GM19324 (cell line): ENCODE data around the gene GRM4.

Experiments
- ATAC-seq: cut with Tn5 transposase; IDR thresholded peaks from one replicate; pipeline ENCODE4 v1.9.1; 2021; ENCODE audit warnings: mild to moderate bottlenecking, moderate library complexity; ENCODE audit not compliant: unreplicated experiment, low FRiP score

Gene GRM4

DNA sequence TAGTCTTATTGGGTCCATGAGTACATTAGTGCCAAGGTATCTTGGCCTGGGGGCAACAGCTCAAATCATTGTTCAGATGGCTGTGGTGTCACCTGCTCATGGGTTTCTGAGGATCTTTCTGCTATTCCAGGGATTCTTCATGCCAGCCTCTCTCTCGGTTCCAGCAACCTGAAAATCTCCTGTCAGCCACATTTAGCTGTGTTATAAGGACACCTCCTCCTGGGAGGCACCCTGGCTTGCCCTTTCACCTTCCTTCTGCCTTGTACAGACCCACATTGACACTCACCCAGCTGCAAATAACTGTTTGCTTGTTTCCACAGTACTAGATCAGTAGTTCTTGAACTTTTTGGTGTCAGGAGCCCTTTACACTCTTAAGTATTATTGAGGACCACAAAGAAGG is 159.9 kb downstream of the GRM4 start:
- ATAC-seq, result no peak

DNA sequence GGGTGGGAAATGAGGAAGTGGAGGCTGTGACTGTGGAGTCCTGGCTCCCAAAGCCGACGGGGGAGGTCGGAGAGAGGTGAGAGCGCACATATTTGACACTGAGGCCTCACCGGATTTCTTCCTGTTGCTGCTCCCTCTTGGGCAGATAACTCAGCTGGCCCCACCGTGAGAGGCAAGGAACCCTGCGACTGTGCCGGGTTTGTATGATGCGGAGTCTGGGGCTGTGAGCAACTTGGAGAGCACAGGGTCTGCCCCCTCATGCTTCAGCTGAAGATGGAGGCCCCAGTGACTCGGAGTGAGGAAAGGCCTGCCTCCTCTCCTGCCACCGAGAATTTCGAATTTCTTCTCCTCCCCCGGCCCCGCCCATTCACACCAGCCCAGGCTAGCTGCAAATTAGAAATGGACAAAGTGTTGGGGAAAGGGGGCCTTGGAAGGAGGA is 160.6 kb downstream of the GRM4 start:
- no peak for ATAC-seq

DNA sequence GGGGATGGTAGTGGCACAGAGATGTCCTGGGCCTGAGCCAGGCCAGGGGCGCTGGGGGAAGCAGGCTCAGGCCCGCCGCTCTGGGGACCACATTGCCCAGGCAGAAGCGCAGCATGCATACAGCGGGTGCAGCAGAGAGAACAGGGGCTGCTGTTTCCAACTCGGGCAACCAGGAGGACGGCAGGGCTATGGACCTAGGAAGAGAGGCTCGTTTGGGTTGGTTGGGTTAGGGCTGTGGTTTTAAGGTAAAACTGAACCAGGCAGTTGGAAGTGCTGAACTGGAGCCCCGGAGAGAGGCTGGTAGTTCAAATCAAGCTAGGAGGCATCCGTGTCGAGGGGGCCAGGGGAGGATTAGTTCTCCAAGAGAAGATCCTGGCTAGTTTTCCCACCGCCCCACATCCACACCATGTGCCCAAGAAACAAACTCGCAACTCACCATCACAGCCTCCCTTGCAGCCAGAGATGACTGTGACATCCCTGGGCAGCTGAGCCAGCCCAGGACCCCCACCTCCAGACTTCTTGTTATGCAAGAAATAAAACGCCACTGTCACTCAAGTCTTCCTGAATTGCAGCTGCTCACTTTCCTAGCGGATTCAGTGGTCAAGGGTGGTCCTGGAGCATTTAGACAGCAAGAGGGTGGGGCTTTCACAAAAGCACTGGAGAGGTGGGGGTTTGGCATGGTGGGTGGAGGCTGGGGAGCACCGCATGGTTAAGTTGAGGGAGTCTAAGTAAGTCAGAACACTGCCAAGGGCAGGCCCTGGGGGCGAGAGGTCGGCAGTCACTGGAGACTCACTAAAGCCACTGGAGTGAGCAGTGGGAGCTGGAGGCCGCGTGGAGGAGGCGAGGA is 161.2 kb downstream of the GRM4 start:
- no peak for ATAC-seq

DNA sequence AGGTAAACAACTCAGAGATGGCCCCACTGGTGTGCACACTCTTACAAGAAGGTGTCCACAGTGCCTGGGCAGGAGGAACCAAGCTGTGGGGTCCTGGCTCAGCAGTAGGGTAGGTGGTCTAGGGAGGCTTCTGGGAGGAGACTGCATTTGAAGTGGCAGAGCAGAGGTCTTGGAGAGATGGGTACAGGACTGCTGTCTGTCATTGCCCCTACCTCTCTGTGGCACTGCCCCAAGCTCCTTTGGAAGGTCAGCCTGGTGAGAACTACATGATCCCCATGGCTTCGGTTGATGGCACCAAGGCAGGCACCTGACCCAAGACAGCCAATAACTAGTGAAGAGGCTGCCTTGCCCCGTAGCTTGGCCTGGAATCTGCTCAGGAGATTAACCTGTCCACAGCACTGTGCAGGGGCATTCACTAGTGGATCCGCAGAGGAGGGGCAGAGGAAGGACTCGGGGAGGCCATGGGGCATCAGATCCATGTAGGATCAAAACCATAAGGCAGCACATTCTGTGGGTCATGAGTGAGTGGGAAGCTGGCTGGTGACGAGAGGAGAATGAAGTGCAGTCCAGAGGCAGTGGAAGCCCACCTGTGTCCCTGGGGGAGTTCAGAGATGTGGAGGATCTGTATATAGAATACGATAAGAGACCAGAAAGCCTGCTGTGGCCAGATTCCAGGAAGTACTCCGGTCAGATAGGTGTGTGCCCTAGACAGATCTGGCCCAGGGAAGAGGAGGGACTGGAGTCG is 162.0 kb downstream of the GRM4 start:
- ATAC-seq, result no peak

DNA sequence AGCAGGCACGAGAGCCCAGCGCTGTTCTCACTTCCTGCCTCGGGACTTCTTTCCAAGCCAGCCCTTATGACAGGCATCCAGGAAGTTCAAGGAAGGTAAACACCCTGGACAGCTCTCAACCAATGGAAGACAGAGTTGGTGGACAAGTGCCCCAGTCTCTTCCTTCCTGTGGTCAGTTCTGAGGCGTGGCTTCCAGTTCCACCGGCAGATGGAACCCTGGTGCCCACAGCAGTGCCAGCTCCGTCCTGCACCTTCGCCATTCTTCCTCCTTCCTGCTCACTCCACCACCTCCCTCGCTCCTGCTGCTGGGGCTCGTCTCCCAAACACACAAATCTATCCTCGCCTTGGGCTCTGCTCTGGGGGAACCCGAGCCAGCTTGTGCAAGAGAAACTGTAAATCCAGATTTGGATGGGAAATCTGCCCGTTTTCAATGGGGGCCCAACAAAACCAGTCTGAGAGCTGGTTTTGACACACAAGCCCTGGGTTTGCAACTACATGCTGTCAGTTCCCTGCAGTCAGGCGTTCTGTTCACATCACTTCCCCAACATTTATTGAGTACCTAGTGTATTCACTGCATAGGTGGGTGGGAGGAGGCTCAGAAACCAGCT is 162.7 kb downstream of the GRM4 start:
- no peak for ATAC-seq

DNA sequence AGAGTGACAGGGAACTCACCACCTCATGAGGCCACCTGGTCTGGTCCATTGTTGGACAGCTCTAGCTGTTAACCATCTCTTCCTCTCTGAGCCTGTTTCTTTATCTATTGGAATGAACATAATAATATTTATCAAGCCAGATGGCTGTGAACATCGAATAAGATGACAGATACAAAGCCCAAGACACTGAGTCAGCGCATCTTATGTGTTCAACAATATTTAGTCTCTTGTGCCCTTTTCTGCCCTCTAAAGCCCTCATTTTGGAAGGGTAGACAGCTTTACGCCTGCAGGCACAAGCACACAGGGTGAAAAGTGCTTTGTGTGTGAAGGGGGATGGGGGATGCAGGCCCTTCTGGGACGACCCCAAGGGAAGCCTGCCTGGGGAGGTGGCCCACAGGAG is 164.0 kb downstream of the GRM4 start:
- no peak for ATAC-seq

DNA sequence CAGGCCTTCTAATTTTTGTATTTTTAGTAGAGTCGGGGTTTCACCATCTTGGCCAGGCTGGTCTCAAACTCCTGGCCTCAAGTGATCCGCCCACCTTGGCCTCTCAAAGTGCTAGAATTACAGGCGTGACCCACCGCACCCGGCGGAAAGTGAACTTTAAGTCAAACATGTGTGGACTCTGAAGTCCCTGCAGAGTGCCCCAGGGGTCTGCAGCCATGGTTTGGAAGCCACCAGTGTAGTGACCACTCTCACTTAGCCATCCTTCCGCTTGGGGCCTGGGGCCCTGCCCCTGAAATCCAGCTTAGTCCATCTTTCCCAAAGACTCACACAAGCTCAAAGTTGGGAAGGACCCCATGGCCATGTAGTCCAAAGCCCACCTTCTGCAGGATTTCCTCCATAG is 164.5 kb downstream of the GRM4 start:
- ATAC-seq, result no peak

DNA sequence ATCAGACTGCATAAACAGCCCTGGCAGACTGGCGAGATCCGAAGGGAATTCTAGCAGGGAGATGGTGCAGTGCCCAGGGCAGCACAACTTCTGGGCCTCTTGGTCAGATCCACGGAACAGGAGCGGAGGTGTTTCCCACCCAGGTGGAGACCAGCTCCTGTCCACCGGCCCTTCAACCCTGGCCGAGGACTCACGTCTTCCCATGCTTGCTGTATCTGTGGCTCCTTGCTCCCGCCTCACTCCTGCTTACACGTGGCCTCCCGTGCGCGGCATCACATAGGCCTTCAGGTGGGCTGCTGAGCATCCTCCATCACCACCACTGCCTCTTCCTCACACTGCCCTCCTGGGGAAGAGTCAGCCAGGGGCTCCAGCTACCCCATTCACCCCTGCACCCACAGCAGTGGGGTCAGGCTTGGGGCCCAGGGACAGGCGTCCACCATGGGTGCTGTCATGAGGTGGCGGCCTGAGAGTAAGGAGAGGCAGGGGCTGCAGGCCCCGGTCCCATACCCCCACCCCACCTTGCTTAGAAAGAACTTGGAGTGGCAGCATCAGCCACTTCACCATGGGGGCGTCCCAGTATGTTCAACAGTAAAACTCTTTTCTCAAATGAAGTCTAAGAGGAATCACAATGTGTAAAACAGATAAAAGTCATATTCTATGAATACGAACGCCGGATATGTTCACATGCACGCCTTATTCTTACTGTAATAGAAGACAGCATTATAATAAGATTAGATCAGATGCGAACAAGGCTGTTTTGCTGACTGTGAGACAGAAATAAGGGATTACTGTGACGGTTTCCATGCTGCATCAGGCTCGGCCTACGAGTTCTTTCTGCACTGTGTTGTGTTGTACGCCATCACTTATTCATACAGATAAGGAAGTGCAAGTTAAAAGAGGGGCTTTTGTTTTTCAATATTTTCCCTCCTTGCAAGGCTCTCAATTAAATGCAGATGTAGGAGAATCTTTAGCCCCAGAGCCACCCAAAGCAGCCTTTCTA is 165.4 kb downstream of the GRM4 start:
- no peak for ATAC-seq

DNA sequence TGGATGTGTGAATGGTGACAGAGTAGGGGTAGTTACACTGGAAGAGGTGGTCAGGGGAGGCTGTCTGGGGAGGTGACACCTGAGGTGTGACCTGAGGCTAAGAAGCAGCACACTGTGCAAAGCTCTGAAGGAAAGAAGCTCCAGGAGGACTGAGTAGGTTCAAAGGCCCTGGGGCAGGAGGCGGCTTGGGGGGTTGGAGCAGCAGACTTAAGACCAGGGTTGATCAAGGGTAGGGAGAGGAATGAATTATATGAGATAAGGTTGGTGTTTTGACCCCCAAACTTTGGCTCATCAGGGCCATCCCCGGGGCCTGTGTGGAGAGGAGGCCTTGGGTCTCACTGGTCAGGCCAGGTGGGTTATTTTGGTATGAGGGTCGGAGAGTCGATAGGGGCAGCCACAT is 166.1 kb downstream of the GRM4 start:
- ATAC-seq, result no peak

DNA sequence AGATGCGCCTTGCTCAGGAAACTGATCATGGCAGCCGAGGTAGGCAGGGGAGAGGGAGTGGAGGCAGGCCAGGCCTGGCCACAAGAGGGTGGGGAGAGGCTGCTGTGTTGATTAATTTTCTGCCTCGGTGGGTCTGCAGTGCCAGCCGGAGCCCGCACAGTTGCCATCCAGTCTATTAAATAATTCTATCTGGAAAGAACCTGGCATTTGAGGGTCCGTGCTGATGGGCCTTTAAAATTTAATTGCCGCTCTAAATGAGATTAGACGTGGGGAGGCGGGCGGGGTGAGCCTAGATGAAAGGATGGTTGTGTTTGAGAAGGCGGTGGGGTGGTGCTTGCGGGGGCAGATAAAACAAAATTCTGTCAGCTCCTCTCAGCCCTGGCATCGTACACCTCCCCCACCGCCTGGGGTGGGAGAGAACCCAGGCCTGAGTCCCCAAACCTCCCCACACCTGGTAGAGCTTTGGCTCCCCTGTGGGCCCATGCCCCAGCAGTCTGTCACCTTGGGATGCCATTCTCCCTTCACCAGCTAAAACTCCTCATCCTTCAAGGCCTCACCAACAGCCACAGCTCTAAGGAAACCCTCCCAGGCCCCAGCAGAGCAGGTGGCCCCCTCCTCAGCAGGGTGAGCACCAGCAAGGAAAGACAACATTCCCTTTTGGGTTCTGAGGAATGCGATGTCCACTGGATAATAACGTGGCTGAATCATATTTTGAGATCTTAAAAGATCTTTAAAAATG is 167.3 kb downstream of the GRM4 start:
- no peak for ATAC-seq

DNA sequence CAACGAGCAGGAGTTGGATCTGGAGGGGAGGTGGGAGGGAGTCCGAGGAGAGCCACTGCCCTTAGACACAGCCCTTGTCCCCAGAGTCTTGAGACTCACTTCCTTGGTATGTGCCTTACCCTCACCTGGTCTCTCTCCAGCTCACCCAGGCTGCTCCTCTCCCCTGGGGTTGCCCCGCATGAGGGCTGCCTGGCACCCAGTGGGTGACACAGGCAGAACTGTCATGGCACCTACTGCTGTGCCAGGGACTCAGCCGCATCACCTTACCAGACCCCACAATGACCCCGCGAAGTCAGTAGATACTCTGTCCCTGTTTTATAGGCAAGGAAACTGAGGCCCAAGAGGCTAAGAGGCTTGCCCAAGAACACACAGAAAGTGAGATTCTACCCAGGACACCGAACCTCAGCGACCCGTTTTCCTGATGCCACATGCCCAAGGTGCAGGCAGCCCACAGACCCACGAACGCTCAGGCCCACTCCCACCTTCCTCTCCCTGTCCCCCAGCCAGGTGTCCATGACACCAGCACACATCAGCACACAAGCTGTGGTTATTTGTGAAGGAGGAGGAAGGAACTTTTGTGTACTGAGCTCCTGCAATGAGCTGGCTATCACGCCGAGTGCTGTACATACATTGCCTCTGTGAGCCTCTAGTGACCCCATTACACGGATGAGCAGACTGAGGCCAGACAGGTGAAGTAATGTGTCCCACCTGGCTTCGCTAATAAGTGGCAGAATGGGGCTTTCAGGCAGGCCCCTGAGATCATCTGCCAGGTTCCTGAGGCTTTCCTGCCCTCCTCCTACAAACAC is 168.1 kb downstream of the GRM4 start:
- ATAC-seq, result no peak

DNA sequence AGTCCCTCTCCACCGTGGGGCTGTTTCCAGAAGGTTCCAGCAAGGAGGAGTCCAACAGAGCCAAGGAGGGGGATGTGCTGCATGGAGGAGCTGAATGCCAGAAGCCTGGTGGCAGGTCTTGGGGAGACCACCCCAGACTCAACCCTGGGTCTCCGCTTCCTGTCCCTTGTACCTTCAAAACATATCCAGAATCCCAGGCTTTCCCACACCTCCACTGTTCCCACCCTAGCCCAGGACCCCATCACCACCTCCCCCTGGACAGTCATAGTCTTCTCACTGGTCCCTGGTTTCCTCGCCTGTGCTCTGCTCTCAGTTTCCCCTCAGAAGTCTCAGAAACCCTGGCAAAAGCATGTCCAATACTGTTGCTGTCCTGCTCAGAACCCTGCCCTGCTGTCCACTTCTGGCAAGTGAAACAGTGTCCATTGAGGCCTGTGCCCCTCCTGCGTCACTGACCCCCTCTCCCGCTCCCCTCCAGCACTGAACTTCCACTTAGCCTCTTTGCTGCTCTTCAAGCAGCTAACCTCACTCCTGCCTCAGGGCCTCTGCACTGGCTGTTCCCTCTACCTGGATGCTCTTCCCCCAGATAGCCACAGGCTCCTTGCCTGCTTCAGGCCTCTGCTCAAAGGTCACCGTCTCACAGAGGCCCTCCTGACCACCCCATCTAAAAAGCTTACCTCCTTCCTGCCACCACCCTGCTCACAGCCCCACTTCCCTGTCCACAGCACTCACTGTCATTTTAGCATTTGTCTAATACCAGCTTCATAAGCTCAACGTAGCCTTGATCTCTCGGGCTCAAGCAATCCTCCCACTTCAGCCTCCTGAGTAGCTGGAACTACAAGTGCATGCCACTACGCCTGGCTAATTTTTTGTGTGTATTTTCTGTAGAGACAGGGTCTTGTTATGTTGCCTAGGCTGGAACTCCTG is 169.2 kb downstream of the GRM4 start:
- ATAC-seq, result no peak

DNA sequence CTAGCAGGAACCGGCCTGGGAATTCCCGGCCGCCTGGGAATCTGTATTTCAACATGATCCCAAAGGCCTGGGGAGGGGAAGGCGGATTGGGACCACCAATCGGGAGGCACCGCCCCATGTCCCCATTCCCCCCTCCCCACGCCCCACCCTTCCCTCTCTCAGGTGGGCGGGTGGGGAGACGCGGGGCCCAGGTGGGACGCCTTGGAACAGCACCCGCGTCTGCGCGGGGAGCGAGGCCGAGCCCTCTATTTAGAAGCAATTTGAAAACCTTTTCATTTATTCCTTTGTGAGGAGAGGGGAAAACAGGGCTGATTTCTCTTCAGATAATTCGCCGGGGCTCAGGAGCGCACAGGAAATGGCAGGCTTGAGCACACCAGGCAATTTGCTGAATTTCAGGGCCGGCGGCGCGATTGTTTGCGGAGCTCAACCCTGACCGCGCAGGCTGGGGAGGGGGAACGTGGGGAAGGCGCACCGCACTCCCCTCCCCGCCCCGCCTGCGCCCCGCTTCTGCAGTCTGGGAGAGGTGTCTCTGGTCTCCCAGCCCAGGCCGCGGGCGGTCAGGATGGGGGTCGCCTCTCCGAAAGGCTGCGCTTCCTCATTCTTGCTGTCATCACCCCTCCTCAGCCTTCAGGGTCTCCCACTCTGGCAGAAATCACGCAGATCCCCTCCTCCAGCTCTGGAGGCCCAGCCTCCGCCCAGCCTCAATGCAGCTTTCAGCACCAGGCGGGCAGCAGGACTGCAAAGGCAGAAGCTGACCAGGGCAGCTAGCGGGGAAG is 170.0 kb downstream of the GRM4 start:
- ATAC-seq, result no peak

DNA sequence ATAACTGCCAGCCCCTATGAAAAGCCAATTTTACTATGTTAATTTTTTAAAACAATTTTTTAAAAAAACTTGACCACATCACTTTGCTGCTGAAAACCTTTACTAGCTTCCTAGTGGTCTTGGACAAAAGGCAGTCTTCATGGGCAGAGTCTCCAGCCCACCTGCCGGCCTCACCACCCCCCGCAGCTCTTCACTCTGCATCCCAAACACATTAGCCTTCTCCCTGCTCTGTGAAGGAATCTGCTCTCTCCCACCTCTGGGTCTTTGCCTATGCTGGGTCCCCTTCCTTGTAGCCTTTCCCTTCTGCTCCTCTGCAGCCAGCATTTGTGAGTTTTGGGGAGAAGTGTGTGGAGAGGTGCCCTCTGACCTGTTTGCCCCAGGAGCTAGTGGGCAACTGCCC is 171.4 kb downstream of the GRM4 start:
- no peak for ATAC-seq

DNA sequence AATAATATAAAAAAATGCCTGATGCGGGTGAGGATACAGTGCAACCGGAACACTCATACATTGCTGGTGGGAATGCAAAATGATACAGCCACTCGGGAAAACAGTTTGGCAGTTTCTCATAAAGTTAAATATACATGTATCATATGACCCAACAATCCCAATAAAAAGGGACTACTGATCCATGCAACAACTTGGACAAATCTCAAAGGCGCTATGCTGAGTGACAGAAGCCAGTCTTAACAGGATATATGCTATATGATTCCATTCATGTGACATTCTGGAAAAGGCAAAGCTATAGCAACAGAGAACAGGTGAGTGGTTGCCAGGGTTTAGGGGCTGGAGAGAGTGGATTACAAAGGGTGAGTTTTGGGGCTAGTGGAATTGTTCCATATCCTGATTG is 171.9 kb downstream of the GRM4 start:
- ATAC-seq, result no peak

DNA sequence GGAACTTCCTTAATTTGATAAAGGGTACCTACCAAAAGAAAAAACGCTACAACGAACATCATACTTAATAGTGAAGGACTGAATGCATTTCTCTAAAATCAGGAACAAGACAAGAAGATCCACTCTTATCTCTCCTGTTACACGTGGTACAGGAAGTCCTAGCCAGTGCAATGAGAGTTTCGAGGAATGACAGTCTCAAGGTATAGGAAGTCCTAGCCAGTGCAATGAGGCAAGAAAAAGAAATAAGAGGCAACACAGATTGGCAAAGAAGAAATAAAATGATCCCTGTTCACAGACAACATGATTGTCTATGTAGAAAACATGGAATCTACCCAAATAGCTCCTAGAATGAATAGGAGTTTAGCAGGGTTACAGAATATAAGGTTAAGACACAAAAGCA is 174.3 kb downstream of the GRM4 start:
- no peak for ATAC-seq
